ENCODE data around the gene CGB8. TPM values are rescaled to one million over a fixed set of nuclear protein-coding genes. Genes with fewer than 3 reads are reported as not detected.
"Not testable (repeated sequence)": the region's sequence is repeated elsewhere in the genome, so short reads cannot be mapped to it uniquely, and the experiment has no call there.

The CGB8 gene
- total and polyA plus RNA-seq, 7 donors: not detected

DNA sequence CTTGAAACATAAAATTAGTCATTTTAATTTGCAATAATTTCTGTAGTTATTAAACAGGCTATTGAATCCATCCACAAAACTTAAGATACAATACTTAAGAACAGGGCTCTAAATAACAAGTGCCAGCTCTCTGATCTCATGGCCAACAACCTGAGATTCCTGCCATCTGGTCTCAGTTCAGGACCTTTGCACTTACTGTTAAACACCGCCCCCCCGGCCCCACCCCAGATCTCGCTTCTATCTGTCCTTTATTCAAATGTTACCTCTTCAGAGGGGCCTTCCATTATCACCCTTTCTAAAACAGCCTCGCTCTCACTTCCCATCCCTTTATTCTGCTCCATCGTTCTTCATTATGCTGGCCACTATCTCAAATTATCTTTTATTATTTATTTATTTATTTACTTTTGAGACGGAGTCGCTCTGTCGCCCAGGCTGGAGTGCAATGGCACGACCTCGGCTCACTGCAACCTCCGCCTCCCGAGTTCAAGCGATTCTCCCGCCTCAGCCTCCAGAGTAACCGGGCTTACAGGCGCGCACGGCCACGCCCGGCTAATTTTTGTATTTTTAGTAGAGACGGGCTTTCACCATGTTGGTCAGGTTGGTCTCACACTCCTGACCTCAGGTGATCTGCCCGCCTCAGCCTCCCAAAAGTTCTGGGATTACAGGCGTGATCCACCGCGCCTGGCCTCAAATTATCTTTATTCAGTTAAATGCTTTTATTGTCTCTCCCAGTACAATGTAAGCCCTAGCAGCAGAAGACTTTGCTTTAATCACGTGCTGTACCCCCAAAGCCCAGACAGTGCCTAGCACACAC is 35.5 kb upstream of the CGB8 start:
- intact Hi-C loops (cut with DNase I): no loop called here
- H3K4me3 ChIP-seq: peak overlapping the region; percentile 100
- ATAC-seq: no peak
- H3K27me3 ChIP-seq (ENCODE audit: insufficient read depth in 3 of 3, low read length in 2 of 3): no peaks in the 10 kb centered on the region
- peaks cover 18% of the 10 kb centered on the region for H3K4me1 ChIP-seq
- DNase-seq: no peak
- peaks cover 2 to 27% of the 10 kb centered on the region in 2 donors for H3K36me3 ChIP-seq (ENCODE audit: insufficient read depth in 1 of 2, low read depth in 1 of 2)
- H3K27ac ChIP-seq: peak overlapping the region; percentile 97
- 65 to 69% (median 66%) methylated on average over 26 of the region's 26 CpGs for WGBS, 3 donors
- no peaks in the 10 kb centered on the region for H3K9me3 ChIP-seq
- no peak for TF ChIP-seq CTCF (IDR thresholded peaks at IDR 0.05)

GRCh38 chr19:49081273-49081672 is 32.4 kb upstream of the CGB8 start:
- ATAC-seq: no peak
- peaks cover 4% of the 10 kb centered on the region for H3K4me1 ChIP-seq
- TF ChIP-seq CTCF (IDR thresholded peaks at IDR 0.05): no peak
- no peak overlapping the region for H3K27ac ChIP-seq
- WGBS, 3 donors: 77 to 86% (median 86%) methylated on average over 1 of the region's 1 CpG
- no peaks in the 10 kb centered on the region for H3K9me3 ChIP-seq
- no peaks in the 10 kb centered on the region for H3K36me3 ChIP-seq (ENCODE audit: insufficient read depth in 1 of 2, low read depth in 1 of 2)
- intact Hi-C loops (cut with DNase I): no loop called here
- no peaks in the 10 kb centered on the region for H3K27me3 ChIP-seq (ENCODE audit: insufficient read depth in 3 of 3, low read length in 2 of 3)
- H3K4me3 ChIP-seq: no peak overlapping the region
- no peak for DNase-seq

DNA sequence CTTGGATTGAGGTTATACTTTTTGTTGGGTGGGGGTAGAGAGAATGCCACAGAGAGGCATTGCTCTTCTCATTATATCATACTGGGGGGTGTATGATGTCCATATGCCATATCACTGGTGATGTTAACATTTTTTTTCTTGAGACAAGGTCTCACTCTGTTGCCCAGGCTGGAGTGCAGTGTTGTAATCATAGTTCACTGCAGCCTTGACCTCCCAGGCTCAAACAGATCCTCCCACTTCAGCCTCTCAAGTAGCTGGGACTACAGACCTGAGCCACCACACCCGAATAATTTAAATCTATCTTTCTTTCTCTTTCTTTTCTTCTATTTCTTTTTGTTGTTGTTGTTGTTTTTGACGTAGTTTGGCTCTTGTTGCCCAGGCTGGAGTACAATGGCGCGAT is 31.5 kb upstream of the CGB8 start:
- 77 to 88% (median 87%) methylated on average over 4 of the region's 4 CpGs for WGBS, 3 donors
- no peak for DNase-seq
- intact Hi-C loops (cut with DNase I): no loop called here

DNA sequence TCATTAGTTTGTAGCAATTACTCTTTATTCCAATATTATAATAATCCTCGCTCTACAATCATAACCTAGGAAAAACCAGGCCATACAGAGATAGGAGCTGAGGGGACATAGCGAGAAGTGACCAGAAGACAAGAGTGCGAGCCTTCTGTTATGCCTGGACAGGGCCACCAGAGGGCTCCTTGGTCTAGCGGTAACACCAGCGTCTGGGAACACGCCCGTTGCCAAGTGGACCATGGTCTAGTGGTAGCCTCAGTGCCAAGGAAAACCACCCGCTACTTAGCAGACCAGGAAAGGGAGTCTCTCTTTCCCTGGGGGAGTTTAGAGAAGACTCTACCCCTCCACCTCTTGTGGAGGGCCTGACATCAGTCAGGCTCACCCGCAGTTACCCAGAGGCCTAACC is 26.0 kb upstream of the CGB8 start:
- TF ChIP-seq CTCF (IDR thresholded peaks at IDR 0.05): peak; percentile 72
- intact Hi-C loops (cut with DNase I): loop anchor here in 1 of 2 donors (5.0 kb wide), 1 partner anchor 83 kb away; the partner anchor contains the start of genes GYS1 and RUVBL2
- not testable (repeated sequence) for H3K4me3 ChIP-seq; H3K4me1 ChIP-seq; H3K36me3 ChIP-seq (ENCODE audit: insufficient read depth in 1 of 2, low read depth in 1 of 2); H3K27me3 ChIP-seq (ENCODE audit: insufficient read depth in 3 of 3, low read length in 2 of 3); H3K9me3 ChIP-seq
- ATAC-seq (peak; percentile 26 to 64 (median 32)), DNase-seq (peak; percentile 74 to 90)
- H3K27ac ChIP-seq: peak overlapping the region; percentile 77
- WGBS, 3 donors: 10 to 15% (median 11%) methylated on average over 7 to 9 of the region's 9 CpGs

More for the DNA sequence above, 31.5 kb upstream of the CGB8 start:
- no peaks in the 10 kb centered on the region for H3K9me3 ChIP-seq
- ATAC-seq: no peak
- no peaks in the 10 kb centered on the region for H3K27me3 ChIP-seq (ENCODE audit: insufficient read depth in 3 of 3, low read length in 2 of 3)
- no peak overlapping the region for H3K27ac ChIP-seq
- TF ChIP-seq CTCF (IDR thresholded peaks at IDR 0.05): no peak
- H3K4me1 ChIP-seq: peaks cover 4% of the 10 kb centered on the region
- no peaks in the 10 kb centered on the region for H3K36me3 ChIP-seq (ENCODE audit: insufficient read depth in 1 of 2, low read depth in 1 of 2)
- H3K4me3 ChIP-seq: no peak overlapping the region
